ENCODE data around the gene FOXL3.

- TF ChIP-seq TAF1 (IDR thresholded peaks at IDR 0.05; ENCODE audit: borderline replicate concordance, insufficient read depth, low read length) (no peak), SIN3A (IDR thresholded peaks at IDR 0.05; ENCODE audit: borderline replicate concordance, insufficient read depth, low read length) (no peak), POLR2AphosphoS5 (IDR thresholded peaks at IDR 0.05; ENCODE audit: low read depth, low read length) (no peak), REST (IDR thresholded peaks at IDR 0.05; ENCODE audit: insufficient read depth in 1 of 2, low read depth in 2 of 2, low read length in 2 of 2) (no peak)
Measured at GRCh38 chr7:312424-312823, 22.5 kb downstream of the FOXL3 start.
